HUES64 (cell line): ENCODE measurements around the gene IVNS1ABP.

Experiments used
- H3K27ac ChIP-seq: 2 replicates; pipeline ENCODE4 v1.7.0; 2013; ENCODE audit warnings: low read depth, low read length, inconsistent platforms
- H3K27me3 ChIP-seq: 2 replicates; pipeline ENCODE4 v1.6.1; 2013; ENCODE audit warnings: mild to moderate bottlenecking, low read length; ENCODE audit not compliant: insufficient read depth
- H3K36me3 ChIP-seq: 2 replicates; pipeline ENCODE4 v1.6.1; 2013; ENCODE audit warnings: mild to moderate bottlenecking, low read length; ENCODE audit not compliant: insufficient read depth
- H3K4me1 ChIP-seq: 2 replicates; pipeline ENCODE4 v1.6.1; 2013; ENCODE audit warnings: mild to moderate bottlenecking, low read length, moderate library complexity; ENCODE audit not compliant: insufficient read depth
- H3K4me3 ChIP-seq: 2 replicates; pipeline ENCODE4 v1.5.1; 2013; ENCODE audit warnings: mild to moderate bottlenecking, low read length, moderate library complexity
- H3K9ac ChIP-seq: 2 replicates; pipeline ENCODE4 v1.6.1; 2013; ENCODE audit warnings: mild to moderate bottlenecking, low read depth, low read length
- H3K9me3 ChIP-seq: 2 replicates; pipeline ENCODE4 v1.6.1; 2013; ENCODE audit warnings: low read depth, low read length; ENCODE audit not compliant: insufficient read depth
- WGBS: fragments of 150-250, 120-280 bp; methylation state at CpG from one replicate; pipeline ENCODE4 v1.1.7; 2013; ENCODE audit warnings: missing lambda C conversion rate; 5-methylcytosine and 5-hydroxymethylcytosine counted together

The IVNS1ABP gene

DNA sequence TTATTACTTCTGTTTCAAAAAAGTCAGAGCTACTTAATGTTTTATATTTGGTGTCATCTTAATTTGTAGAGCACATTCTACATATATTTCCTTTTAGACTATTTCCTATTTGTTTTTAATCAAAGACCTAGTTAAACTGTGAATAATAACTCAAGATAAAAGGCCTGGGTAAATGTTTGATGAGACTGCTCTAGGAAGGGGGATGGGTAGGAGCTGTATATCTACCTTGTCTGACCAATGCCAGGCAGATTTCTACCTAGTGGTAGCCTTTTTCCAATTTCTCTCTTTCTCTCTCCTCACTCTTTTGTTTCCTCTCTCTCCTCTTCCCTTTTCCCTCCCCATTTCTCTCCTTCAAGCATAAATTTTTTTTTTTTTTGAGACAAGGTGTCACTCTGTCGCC, 31.9 kb upstream of the IVNS1ABP start:
- 89% methylated on average over 1 of the region's 1 CpG for WGBS

DNA sequence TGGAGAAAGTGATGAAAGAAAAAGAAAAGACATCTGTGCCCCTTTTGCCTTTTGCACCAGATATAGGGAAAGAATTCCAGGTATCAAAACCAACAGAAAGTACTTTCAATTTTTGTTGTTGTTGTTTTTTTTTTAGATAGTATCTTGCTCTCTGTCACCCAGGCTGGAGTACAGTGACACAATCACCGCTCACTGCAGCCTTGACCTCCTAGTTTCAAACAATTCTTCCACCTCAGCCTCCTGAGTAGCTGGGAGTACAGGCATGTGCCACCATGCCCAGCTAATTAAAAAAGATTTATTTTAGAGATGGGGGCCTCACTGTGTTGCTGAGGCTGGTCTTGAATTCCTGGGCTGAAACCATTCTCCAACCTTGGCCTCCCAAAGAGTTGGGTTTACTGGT, 31.3 kb upstream of the IVNS1ABP start:
- no peak overlapping the region for H3K4me3 ChIP-seq
- no peaks in the 10 kb centered on the region for H3K27me3 ChIP-seq
- no peaks in the 10 kb centered on the region for H3K9me3 ChIP-seq
- H3K4me1 ChIP-seq, result peaks cover 7% of the 10 kb centered on the region; the same call in 1 of the 2 replicates
- no peak overlapping the region for H3K9ac ChIP-seq
- 100% methylated on average over 1 of the region's 1 CpG for WGBS
- H3K36me3 ChIP-seq, result no peaks in the 10 kb centered on the region
- no peak overlapping the region for H3K27ac ChIP-seq

More for the DNA sequence above, 31.9 kb upstream of the IVNS1ABP start:
- Histone ChIP-seq H3K27ac (no peak overlapping the region), H3K4me3 (no peak overlapping the region), H3K4me1 (0 out of 2 replicates have a peak, but pooled peaks cover 2% of the 10 kb centered on the region), H3K36me3 (no peaks in the 10 kb centered on the region), H3K9me3 (no peaks in the 10 kb centered on the region), H3K27me3 (no peaks in the 10 kb centered on the region), H3K9ac (no peak overlapping the region)

DNA sequence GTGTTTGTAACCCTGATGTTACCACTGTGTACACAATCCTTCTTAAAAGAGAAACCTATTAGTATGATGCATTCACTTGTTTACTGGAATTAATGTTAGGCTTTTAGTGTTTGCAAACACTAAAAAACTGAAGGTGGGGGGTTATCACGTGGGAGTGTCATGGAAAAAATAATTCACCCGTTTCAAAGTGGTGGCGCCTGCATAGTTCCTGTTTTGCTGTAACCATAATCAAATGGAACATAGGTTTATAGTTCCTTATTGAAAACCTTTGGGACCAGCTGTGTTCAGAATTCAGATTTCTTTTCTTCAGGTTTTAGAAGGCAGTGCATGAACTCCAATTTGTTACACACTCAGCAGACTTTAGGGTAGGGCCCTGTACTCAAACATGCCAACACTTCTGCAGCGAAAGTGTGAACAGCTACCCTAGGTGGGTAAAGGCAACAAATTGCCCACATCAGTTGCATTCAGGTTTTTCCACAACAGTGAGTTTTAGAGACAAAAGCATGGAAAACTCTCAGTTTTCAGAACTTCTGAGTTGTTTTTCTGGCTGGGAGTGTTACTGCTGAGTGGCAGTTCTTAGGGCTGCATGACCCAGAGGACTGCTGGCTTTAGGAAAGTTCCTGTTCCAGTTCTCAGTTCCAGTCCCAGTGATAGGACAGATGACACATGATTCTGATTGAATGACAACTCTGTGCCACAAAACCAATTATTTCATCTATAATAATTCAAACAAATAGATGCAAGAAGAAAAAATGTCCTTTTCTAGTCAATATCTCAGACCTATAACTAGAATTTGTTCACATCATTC, 29.1 kb upstream of the IVNS1ABP start:
- Histone ChIP-seq H3K36me3 (no peaks in the 10 kb centered on the region), H3K4me1 (peaks cover 15% of the 10 kb centered on the region), H3K9me3 (no peaks in the 10 kb centered on the region), H3K4me3 (no peak overlapping the region), H3K27ac (no peak overlapping the region), H3K9ac (no peak overlapping the region), H3K27me3 (no peaks in the 10 kb centered on the region)
- 92% methylated on average over 4 of the region's 4 CpGs for WGBS

DNA sequence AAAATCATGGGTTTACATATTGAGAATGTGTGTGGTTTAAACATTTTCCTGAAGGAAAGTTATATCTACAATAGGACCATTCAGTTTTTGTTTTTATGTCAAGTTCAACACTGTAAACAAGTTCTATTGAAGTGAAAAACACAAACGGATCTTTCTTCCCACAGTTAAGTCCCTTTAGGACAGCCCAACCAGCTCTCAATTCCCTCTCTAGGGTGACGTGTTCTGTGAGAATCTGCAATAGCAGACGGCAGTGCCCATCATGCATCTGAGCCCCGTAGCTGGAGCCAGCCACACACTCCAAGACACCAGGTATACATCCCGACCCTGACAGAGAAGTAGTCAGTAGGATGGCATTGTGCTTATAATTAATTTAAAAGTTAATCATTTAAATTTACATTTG, 26.3 kb upstream of the IVNS1ABP start:
- peaks cover 15% of the 10 kb centered on the region for H3K4me1 ChIP-seq
- 88% methylated on average over 4 of the region's 5 CpGs for WGBS

DNA sequence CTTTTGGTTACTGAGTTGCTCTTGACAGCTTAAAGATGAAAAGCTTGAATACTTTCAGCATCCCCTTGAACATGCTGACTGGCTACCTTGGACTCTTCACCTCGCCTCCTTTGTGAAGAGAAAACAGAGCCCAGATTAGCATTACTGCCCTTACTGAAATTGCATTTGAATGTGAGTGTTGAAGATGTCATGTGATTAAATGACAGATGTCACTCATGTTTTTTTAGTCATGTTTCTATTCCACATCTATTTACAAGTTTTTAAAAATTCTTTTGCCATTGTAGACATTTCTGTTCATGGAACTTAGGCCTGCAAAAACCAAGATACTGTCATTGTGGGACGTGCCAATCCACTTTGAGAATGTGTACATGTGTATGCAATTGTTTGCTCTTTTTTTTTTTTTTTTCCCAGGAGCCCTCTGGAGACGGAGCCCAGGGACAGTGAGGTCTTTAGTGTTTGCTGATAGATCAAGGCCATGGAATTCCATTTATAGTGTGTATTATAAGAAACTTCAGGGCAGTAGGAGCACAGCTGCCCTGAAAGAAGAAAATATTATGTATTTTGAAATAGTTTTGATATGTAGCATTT, 25.7 kb upstream of the IVNS1ABP start:
- no peaks in the 10 kb centered on the region for H3K36me3 ChIP-seq
- no peak overlapping the region for H3K9ac ChIP-seq
- H3K27ac ChIP-seq, result no peak overlapping the region
- no peaks in the 10 kb centered on the region for H3K9me3 ChIP-seq
- H3K4me3 ChIP-seq, result no peak overlapping the region
- 82% methylated on average over 3 of the region's 3 CpGs for WGBS
- H3K27me3 ChIP-seq, result no peaks in the 10 kb centered on the region
- peaks cover 15% of the 10 kb centered on the region for H3K4me1 ChIP-seq

More for the DNA sequence above, 26.3 kb upstream of the IVNS1ABP start:
- no peaks in the 10 kb centered on the region for H3K9me3 ChIP-seq
- no peak overlapping the region for H3K27ac ChIP-seq
- no peaks in the 10 kb centered on the region for H3K36me3 ChIP-seq
- H3K9ac ChIP-seq, result no peak overlapping the region
- H3K27me3 ChIP-seq, result no peaks in the 10 kb centered on the region
- H3K4me3 ChIP-seq, result no peak overlapping the region

DNA sequence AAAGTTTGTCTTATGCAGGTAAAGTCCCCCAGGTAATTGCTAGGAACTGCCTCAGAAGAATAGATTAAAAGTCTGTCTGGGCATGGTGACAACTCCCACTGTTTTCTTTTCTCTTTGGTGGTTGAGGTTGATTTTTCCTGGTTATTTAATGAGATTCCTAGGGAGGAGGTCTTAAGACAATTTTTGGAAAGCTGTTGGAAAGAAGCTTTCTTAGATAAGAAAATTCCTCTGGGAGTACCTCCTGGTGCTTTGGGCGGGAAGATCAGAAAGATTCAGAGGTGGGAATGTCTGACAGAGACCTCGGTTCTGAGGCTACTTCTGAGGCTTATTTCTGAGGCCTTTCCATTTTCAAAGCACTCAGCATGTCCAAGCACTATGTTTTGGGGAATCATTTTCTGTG, 25.0 kb upstream of the IVNS1ABP start:
- no peak overlapping the region for H3K9ac ChIP-seq
- no peak overlapping the region for H3K27ac ChIP-seq
- H3K4me3 ChIP-seq, result no peak overlapping the region
- 63% methylated on average over 2 of the region's 2 CpGs for WGBS
- H3K9me3 ChIP-seq, result no peaks in the 10 kb centered on the region
- H3K36me3 ChIP-seq, result no peaks in the 10 kb centered on the region
- no peaks in the 10 kb centered on the region for H3K27me3 ChIP-seq
- peaks cover 15% of the 10 kb centered on the region for H3K4me1 ChIP-seq

DNA sequence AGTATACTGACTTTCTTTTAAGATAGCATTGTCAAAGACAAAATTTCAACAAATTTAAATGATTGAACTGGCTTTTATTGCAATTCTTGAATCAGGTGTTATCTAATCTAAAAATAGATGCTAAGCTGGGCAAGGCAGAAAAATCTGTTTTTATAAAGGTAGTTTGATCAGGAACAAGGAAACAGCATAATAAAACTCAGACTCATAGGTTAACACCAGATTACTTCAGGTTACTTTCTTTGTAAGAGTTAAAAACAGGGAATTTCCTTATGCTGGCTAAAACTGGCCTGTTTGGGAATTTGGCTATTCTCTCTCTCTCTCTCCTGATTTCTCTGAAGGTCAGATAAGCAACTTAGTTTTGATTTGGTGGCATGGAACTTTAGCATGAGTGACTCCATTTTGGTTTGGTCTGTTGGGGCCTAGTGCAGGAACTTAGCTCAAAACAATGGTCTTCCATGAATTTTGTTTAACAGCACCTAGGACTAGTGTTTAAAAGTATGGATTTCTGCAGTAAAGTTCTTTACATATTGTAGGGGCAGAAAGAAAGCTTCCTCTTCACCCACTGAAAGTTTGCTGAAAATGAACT, 24.2 kb upstream of the IVNS1ABP start:
- Histone ChIP-seq H3K9ac (no peak overlapping the region), H3K9me3 (no peaks in the 10 kb centered on the region), H3K27ac (no peak overlapping the region), H3K4me3 (no peak overlapping the region), H3K36me3 (no peaks in the 10 kb centered on the region), H3K4me1 (peaks cover 15% of the 10 kb centered on the region), H3K27me3 (no peaks in the 10 kb centered on the region)

DNA sequence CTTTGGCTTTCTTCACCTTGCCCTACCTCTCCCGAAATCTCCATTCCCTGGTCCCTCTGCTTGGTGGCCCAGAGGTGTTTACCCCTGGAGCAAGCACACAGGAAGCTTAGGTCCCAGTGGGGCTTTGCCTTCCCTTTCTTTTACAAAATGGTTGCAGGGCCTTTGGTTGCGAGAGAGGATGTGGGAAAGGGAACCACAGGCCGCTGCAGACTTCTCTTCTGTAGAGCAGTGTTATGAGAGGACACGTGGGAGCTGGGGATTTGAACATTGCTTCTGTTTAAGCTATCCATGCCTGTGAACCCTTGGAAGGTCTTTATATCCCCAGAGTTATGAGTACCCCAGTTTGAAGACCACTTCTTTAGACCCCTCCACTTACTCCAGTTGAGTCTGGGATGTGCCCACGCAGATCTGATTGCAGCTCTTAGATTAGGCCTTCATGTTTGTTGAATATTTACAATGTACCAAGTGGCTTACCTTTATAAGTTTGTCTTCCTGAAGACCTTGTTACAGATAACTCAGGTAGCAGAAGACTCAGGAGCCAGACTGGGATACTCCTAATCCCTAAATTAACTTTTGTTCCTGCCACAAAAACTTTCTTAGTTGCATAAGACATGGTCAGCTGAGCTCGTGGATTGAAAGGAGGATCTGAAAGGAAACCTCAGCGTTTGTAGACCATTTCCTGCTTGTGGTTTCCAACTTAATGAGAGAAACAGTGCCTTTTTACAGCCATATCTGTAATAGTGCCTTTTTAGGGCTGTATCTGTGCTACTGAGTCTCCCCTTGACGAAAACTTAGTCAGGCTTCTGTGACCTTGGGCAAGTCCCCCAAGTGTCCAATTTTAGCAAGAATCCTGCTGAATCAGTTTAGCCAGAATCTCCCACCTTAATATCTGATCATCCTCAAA, 21.9 kb upstream of the IVNS1ABP start:
- Histone ChIP-seq H3K9ac (no peak overlapping the region), H3K9me3 (no peaks in the 10 kb centered on the region), H3K36me3 (no peaks in the 10 kb centered on the region), H3K27ac (no peak overlapping the region), H3K27me3 (no peaks in the 10 kb centered on the region), H3K4me1 (peaks cover 13% of the 10 kb centered on the region), H3K4me3 (no peak overlapping the region)
- 95% methylated on average over 7 of the region's 8 CpGs for WGBS

DNA sequence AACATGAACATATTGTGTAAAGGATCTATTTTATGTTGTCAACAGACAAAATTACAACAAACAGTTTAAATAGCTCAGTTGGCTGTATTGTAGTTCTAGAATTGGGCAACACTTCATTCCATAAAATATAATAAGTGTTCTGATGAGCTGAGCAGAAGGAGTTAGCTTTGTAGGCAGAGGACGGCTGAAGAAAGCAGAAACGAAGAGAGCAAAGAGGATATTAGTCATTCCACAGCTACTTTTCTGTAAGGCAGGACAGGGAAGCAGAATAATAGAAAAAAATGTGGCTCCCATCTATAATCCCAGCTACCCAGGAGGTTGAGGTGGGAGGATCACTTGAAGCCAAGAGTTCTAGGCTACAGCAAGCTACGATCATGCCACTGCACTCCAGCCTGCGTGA, 20.2 kb upstream of the IVNS1ABP start:
- Histone ChIP-seq H3K4me3 (no peak overlapping the region), H3K36me3 (no peaks in the 10 kb centered on the region), H3K27me3 (no peaks in the 10 kb centered on the region), H3K9me3 (no peaks in the 10 kb centered on the region), H3K9ac (no peak overlapping the region), H3K4me1 (no peaks in the 10 kb centered on the region; the same call in 1 of the 2 replicates), H3K27ac (no peak overlapping the region)
- WGBS, result 91% methylated on average over 4 of the region's 4 CpGs

DNA sequence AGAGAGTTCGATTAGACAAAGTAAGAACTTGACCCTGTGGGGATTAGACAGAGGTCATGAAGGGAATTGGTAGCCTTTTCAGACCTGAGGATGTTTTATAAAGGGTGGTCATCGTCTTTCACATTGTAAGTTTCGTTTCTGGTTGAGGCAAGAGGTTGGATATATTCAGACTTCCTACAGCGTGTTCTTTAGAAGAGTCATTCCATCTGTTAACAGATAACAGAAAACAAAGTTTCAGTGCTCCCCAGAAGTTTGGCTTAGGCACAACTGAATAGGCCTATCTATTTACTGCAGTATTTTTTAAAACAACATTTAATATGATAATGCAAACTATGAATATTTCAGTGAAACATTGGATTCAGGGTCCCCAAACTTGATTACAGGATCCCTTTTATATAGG, 17.1 kb upstream of the IVNS1ABP start:
- Histone ChIP-seq H3K4me3 (no peak overlapping the region), H3K9ac (no peak overlapping the region), H3K36me3 (no peaks in the 10 kb centered on the region), H3K27me3 (no peaks in the 10 kb centered on the region), H3K27ac (no peak overlapping the region), H3K9me3 (no peaks in the 10 kb centered on the region), H3K4me1 (no peaks in the 10 kb centered on the region; the same call in 1 of the 2 replicates)
- WGBS, result 86% methylated on average over 4 of the region's 4 CpGs

DNA sequence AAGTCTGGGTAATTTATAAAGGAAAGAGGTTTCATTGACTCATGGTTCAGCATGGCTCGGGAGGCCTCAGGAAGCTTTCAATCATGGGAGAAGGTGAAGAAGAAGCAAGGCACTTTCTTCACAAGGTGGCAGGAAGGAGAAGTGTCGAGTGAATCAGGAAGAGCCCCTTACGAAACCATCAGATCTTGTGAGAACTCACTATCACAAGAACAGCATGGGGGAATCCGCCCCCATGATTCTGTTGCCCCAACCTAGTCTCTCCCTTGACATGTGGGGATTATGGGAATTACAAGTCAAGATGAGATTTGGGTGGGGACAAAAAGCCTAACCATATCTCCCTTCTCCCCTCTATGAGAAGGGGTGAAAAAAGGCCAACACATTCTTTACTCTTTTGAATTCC, 11.2 kb upstream of the IVNS1ABP start:
- no peaks in the 10 kb centered on the region for H3K4me1 ChIP-seq
- no peak overlapping the region for H3K4me3 ChIP-seq
- no peaks in the 10 kb centered on the region for H3K9me3 ChIP-seq
- no peaks in the 10 kb centered on the region for H3K27me3 ChIP-seq
- no peak overlapping the region for H3K9ac ChIP-seq
- no peaks in the 10 kb centered on the region for H3K36me3 ChIP-seq
- 82% methylated on average over 3 of the region's 4 CpGs for WGBS
- H3K27ac ChIP-seq, result no peak overlapping the region
